Peyer's patch (tissue), 4 donors: ENCODE results near the gene RCN2.

Experiments
- POLR2A ChIP-seq, 2 donors: fragments of 450-650 bp; IDR thresholded peaks; one replicate each; pipeline ENCODE4 v1.5.1; 2017; ENCODE audit warnings: antibody characterized with exemption in 2 of 2, mild to moderate bottlenecking in 2 of 2, moderate library complexity in 2 of 2
- TF ChIP-seq, protein P1 (sequence below), 6 experiments: fragments of 450-650 bp in 4 of 6; fragments of 200-600 bp in 2 of 6; sonication (generic) in 1 of 6; IDR thresholded peaks; one replicate each; pipeline ENCODE4 v1.5.1; 2017 to 2019; ENCODE audit warnings: antibody characterized with exemption in 6 of 6, mild to moderate bottlenecking in 3 of 6, moderate library complexity in 1 of 6

DNA sequence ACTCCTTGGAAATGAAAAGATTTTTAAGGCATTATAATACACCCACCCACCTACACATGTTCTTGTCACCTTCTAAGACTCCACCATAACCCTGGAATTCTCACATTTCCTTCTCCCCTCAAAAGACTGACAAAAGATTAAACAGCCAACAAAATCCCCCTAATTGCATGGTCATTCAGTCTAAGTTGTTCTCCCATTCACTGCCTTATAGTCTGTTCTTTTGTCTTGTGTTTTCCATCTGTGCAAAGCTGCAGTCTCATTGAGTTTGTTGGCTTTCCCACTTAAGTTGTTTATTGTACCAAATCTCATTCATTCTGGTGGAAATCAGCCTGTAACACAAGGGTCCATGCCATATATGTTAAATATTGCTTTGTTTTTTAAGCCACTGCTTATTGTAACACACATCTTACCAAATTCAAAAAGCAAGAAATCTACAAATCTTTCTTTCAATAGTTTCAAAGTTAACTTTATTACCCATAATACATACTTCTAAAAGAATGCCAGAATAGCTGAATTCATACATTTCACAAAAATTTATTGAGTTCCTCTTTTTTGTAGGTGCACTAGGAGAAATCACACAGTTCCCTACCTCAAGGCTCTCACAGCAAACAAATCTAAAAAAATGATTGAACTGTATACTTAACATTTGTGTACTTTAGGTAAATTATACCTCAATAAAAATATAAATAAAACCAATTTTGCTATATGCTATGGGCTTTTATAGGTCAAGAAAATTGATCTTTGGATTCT, 2.4 kb upstream of the RCN2 start:
- TF ChIP-seq, protein P1, sequence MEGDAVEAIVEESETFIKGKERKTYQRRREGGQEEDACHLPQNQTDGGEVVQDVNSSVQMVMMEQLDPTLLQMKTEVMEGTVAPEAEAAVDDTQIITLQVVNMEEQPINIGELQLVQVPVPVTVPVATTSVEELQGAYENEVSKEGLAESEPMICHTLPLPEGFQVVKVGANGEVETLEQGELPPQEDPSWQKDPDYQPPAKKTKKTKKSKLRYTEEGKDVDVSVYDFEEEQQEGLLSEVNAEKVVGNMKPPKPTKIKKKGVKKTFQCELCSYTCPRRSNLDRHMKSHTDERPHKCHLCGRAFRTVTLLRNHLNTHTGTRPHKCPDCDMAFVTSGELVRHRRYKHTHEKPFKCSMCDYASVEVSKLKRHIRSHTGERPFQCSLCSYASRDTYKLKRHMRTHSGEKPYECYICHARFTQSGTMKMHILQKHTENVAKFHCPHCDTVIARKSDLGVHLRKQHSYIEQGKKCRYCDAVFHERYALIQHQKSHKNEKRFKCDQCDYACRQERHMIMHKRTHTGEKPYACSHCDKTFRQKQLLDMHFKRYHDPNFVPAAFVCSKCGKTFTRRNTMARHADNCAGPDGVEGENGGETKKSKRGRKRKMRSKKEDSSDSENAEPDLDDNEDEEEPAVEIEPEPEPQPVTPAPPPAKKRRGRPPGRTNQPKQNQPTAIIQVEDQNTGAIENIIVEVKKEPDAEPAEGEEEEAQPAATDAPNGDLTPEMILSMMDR (IDR thresholded peaks at IDR 0.05), result no peak
- no peak for TF ChIP-seq POLR2A (IDR thresholded peaks at IDR 0.05)
